ENCODE data around the gene UCP3.

Gene UCP3

DNA sequence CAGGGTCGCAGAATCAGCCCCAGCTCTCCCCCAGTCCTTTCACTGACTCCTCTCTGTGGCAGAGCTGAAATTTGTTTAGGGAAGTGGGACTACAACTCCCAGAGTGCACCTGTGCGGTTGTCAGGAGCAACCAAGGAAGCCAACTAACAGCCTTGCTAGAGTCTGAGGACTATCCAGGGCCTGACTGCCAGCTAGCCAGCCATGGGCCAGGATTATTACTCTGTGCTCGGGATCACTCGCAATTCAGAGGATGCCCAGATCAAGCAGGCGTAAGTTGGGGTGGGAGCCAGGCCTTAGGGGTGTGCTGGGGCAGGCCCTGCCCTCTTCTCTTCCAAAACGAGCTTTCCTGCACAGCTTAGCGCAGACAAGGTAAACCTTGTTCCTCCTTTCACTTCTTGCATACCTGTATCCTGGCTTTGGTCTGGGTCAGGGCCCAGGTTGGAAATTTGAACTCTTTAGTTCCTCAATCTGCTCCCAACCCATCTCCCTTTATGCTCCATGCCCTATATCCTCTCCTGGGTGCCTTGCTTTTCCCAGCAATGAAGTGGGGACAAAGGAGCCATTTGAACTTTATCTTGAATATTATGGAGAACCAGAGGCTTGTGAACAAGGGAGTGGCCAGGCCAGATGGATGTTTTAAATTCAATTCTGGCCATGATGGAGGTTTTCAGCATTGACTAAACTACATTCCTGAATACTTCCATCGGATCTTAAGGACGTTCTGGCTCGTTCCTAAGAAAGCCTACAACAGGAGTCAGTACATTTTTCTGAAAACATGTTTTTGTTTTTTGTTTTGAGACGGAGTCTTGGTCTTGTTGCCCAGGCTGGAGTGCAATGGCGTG lies 57.8 kb downstream of the UCP3 start, which contains the start of gene DNAJB13:
Gene DNAJB13, plus strand, starts transcription at position 158 of the 842 bp plus-strand sequence. Its CDS starts 44 bp downstream, at position 202.
- H3K4me2 ChIP-seq (ENCODE audit: low read length): no peak within 1 kb of the TSS
- H3K9me3 ChIP-seq (ENCODE audit: control insufficient read depth, low read length): no peaks in the 10 kb centered on the region
- H3K27ac ChIP-seq: no peak within 1 kb of the TSS
- no peaks in the 10 kb centered on the region for H3K36me3 ChIP-seq (ENCODE audit: control insufficient read depth, insufficient read depth, low read length)
- H3K4me1 ChIP-seq: no peaks in the 10 kb centered on the region
- no peaks in the 10 kb centered on the region for H3K27me3 ChIP-seq (ENCODE audit: control insufficient read depth, insufficient read depth, low read length)
- TF ChIP-seq, protein P1, sequence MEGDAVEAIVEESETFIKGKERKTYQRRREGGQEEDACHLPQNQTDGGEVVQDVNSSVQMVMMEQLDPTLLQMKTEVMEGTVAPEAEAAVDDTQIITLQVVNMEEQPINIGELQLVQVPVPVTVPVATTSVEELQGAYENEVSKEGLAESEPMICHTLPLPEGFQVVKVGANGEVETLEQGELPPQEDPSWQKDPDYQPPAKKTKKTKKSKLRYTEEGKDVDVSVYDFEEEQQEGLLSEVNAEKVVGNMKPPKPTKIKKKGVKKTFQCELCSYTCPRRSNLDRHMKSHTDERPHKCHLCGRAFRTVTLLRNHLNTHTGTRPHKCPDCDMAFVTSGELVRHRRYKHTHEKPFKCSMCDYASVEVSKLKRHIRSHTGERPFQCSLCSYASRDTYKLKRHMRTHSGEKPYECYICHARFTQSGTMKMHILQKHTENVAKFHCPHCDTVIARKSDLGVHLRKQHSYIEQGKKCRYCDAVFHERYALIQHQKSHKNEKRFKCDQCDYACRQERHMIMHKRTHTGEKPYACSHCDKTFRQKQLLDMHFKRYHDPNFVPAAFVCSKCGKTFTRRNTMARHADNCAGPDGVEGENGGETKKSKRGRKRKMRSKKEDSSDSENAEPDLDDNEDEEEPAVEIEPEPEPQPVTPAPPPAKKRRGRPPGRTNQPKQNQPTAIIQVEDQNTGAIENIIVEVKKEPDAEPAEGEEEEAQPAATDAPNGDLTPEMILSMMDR (IDR thresholded peaks at IDR 0.05): no peak
- no peaks in the 10 kb centered on the region for H3K79me2 ChIP-seq
- no peak within 1 kb of the TSS for H2AFZ ChIP-seq
- H3K4me3 ChIP-seq (ENCODE audit: low read depth, low read length): no peak within 1 kb of the TSS
- no peak within 1 kb of the TSS for H3K9ac ChIP-seq

Data from parathyroid adenoma (tissue), 2 donors.